ENCODE results near the gene PPM1J.

The PPM1J gene

GRCh38 chr1:112689196-112689841 is 25.8 kb downstream of the PPM1J start:
- in situ Hi-C loops (cut with HindIII; ENCODE audit: low sequenced_read_pairs), result no loop called here

GRCh38 chr1:112688781-112689193 is 26.3 kb downstream of the PPM1J start:
- in situ Hi-C loops (cut with HindIII; ENCODE audit: low sequenced_read_pairs), result no loop called here

GRCh38 chr1:112687785-112688496 is 27.2 kb downstream of the PPM1J start:
- in situ Hi-C loops (cut with HindIII; ENCODE audit: low sequenced_read_pairs), result no loop called here

GRCh38 chr1:112687361-112687760 is 27.8 kb downstream of the PPM1J start:
- in situ Hi-C loops (cut with HindIII; ENCODE audit: low sequenced_read_pairs), result no loop called here

- in situ Hi-C loops (cut with HindIII; ENCODE audit: low sequenced_read_pairs), result no loop called here
Observed at GRCh38 chr1:112686835-112687234, 28.3 kb downstream of the PPM1J start.

- in situ Hi-C loops (cut with HindIII; ENCODE audit: low sequenced_read_pairs), result no loop called here
Observed at GRCh38 chr1:112686417-112686816, 28.7 kb downstream of the PPM1J start.

GRCh38 chr1:112685913-112686312 is 29.2 kb downstream of the PPM1J start:
- in situ Hi-C loops (cut with HindIII; ENCODE audit: low sequenced_read_pairs), result no loop called here

GRCh38 chr1:112678605-112679004 is 36.5 kb downstream of the PPM1J start:
- in situ Hi-C loops (cut with HindIII; ENCODE audit: low sequenced_read_pairs), result no loop called here

- in situ Hi-C loops (cut with HindIII; ENCODE audit: low sequenced_read_pairs), result no loop called here
Observed at GRCh38 chr1:112677501-112677900, 37.6 kb downstream of the PPM1J start.

- in situ Hi-C loops (cut with HindIII; ENCODE audit: low sequenced_read_pairs), result no loop called here
Observed at GRCh38 chr1:112676543-112676942, 38.6 kb downstream of the PPM1J start.

- in situ Hi-C loops (cut with HindIII; ENCODE audit: low sequenced_read_pairs), result no loop called here
Observed at GRCh38 chr1:112675728-112676381, 39.3 kb downstream of the PPM1J start.

GRCh38 chr1:112674986-112675727 is 40.0 kb downstream of the PPM1J start:
- in situ Hi-C loops (cut with HindIII; ENCODE audit: low sequenced_read_pairs), result no loop called here

- in situ Hi-C loops (cut with HindIII; ENCODE audit: low sequenced_read_pairs), result no loop called here
Observed at GRCh38 chr1:112674440-112674985, 40.6 kb downstream of the PPM1J start, which contains the start of gene MOV10. Gene MOV10, plus strand, starts transcription at chr1:112674659. Its CDS starts 254 bp downstream, at chr1:112674913.

- in situ Hi-C loops (cut with HindIII; ENCODE audit: low sequenced_read_pairs), result no loop called here
Observed at GRCh38 chr1:112673592-112674439, 41.3 kb downstream of the PPM1J start.

- in situ Hi-C loops (cut with HindIII; ENCODE audit: low sequenced_read_pairs), result no loop called here
Observed at GRCh38 chr1:112672842-112673241, 42.3 kb downstream of the PPM1J start.

- in situ Hi-C loops (cut with HindIII; ENCODE audit: low sequenced_read_pairs), result no loop called here
Observed at GRCh38 chr1:112672009-112672408, 43.1 kb downstream of the PPM1J start.

- in situ Hi-C loops (cut with HindIII; ENCODE audit: low sequenced_read_pairs), result no loop called here
Observed at GRCh38 chr1:112666946-112667345, 48.2 kb downstream of the PPM1J start.

- in situ Hi-C loops (cut with HindIII; ENCODE audit: low sequenced_read_pairs), result no loop called here
Observed at GRCh38 chr1:112665857-112666256, 49.3 kb downstream of the PPM1J start.
